HG02623 (cell line): ENCODE measurements around the gene DRAP1.

Source experiments
- ATAC-seq: cut with Tn5 transposase; IDR thresholded peaks from one replicate; pipeline ENCODE4 v1.9.1; 2021; ENCODE audit warnings: moderate library complexity; ENCODE audit not compliant: unreplicated experiment

DRAP1 gene

GRCh38 chr11:65919141-65919572 lies at the start of gene DRAP1:
Gene DRAP1 (plus strand): TSS chr11:65919426. CDS start chr11:65919502, 76 bp downstream.
- ATAC-seq: peak; percentile 79

- no peak for ATAC-seq
Measured at GRCh38 chr11:65869643-65870306, 49.5 kb upstream of the DRAP1 start.

- no peak for ATAC-seq
Measured at GRCh38 chr11:65870307-65870658, 48.9 kb upstream of the DRAP1 start.

GRCh38 chr11:65870706-65871681 lies 48.2 kb upstream of the DRAP1 start:
- no peak for ATAC-seq

GRCh38 chr11:65871811-65872548 lies 47.2 kb upstream of the DRAP1 start:
- no peak for ATAC-seq

- ATAC-seq: no peak
Measured at GRCh38 chr11:65872586-65873317, 46.5 kb upstream of the DRAP1 start, which contains the start of gene EFEMP2. Gene EFEMP2 (minus strand): TSS chr11:65872800. CDS start chr11:65872354, 446 bp downstream.

GRCh38 chr11:65873318-65874156 lies 45.7 kb upstream of the DRAP1 start:
- peak; percentile 77 for ATAC-seq

GRCh38 chr11:65879617-65880016 lies 39.6 kb upstream of the DRAP1 start, which contains the start of gene CTSW:
Gene CTSW (plus strand): TSS chr11:65879837. CDS start chr11:65879855, 18 bp downstream.
- no peak for ATAC-seq

GRCh38 chr11:65880027-65880426 lies 39.2 kb upstream of the DRAP1 start:
- ATAC-seq: no peak

- ATAC-seq: no peak
Measured at GRCh38 chr11:65880844-65881421, 38.3 kb upstream of the DRAP1 start.

GRCh38 chr11:65882120-65883057 lies 36.8 kb upstream of the DRAP1 start:
- no peak for ATAC-seq

- no peak for ATAC-seq
Measured at GRCh38 chr11:65883058-65883761, 36.0 kb upstream of the DRAP1 start.

- ATAC-seq: no peak
Measured at GRCh38 chr11:65883786-65884715, 35.2 kb upstream of the DRAP1 start.

GRCh38 chr11:65884716-65885092 lies 34.5 kb upstream of the DRAP1 start:
- ATAC-seq: no peak

- no peak for ATAC-seq
Measured at GRCh38 chr11:65885231-65885630, 34.0 kb upstream of the DRAP1 start.

GRCh38 chr11:65885808-65886536 lies 33.3 kb upstream of the DRAP1 start:
- no peak for ATAC-seq
